ENCODE measurements around the gene RSBN1.
A peak's percentile ranks its signal among the peaks of the same experiment; 100 is the strongest.
"Not testable (repeated sequence)": the region's sequence is repeated elsewhere in the genome, so short reads cannot be mapped to it uniquely, and the experiment has no call there.

Gene RSBN1

GRCh38 chr1:113763661-113764060 lies 48.6 kb downstream of the RSBN1 start:
- H3K4me3 ChIP-seq (ENCODE audit: low read length in 2 of 2): no peak overlapping the region
- peaks cover 3% of the 10 kb centered on the region in 2 donors for H3K4me1 ChIP-seq (ENCODE audit: control insufficient read depth in 2 of 2, insufficient read depth in 2 of 2, low read length in 2 of 2)
- no peaks in the 10 kb centered on the region for H3K27me3 ChIP-seq (ENCODE audit: control insufficient read depth in 2 of 2, insufficient read depth in 2 of 2, low read length in 2 of 2)
- H3K36me3 ChIP-seq (ENCODE audit: control insufficient read depth in 2 of 2, insufficient read depth in 2 of 2, low read length in 2 of 2): peaks cover 23 to 35% of the 10 kb centered on the region in 2 donors
- no peak overlapping the region for H3K9ac ChIP-seq (ENCODE audit: low read depth in 1 of 2, low read length in 2 of 2)
- H3K27ac ChIP-seq (ENCODE audit: low read depth in 2 of 2, low read length in 2 of 2): no peak overlapping the region
- H3K9me3 ChIP-seq (ENCODE audit: control insufficient read depth in 2 of 2, low read length in 2 of 2): no peaks in the 10 kb centered on the region

GRCh38 chr1:113761937-113762336 lies 50.3 kb downstream of the RSBN1 start:
- H3K27ac ChIP-seq (ENCODE audit: low read depth in 2 of 2, low read length in 2 of 2): no peak overlapping the region
- H3K9ac ChIP-seq (ENCODE audit: low read depth in 1 of 2, low read length in 2 of 2): no peak overlapping the region
- H3K4me1 ChIP-seq (ENCODE audit: control insufficient read depth in 2 of 2, insufficient read depth in 2 of 2, low read length in 2 of 2): peaks cover 3 to 6% of the 10 kb centered on the region in 2 donors
- no peaks in the 10 kb centered on the region for H3K9me3 ChIP-seq (ENCODE audit: control insufficient read depth in 2 of 2, low read length in 2 of 2)
- H3K27me3 ChIP-seq (ENCODE audit: control insufficient read depth in 2 of 2, insufficient read depth in 2 of 2, low read length in 2 of 2): no peaks in the 10 kb centered on the region
- peaks cover 15 to 21% of the 10 kb centered on the region in 2 donors for H3K36me3 ChIP-seq (ENCODE audit: control insufficient read depth in 2 of 2, insufficient read depth in 2 of 2, low read length in 2 of 2)
- no peak overlapping the region for H3K4me3 ChIP-seq (ENCODE audit: low read length in 2 of 2)

- Histone ChIP-seq H3K36me3 (ENCODE audit: control insufficient read depth in 2 of 2, insufficient read depth in 2 of 2, low read length in 2 of 2) (peaks cover 6 to 10% of the 10 kb centered on the region in 2 donors), H3K9ac (ENCODE audit: low read depth in 1 of 2, low read length in 2 of 2) (peak overlapping the region; percentile 90 to 95), H3K27me3 (ENCODE audit: control insufficient read depth in 2 of 2, insufficient read depth in 2 of 2, low read length in 2 of 2) (no peaks in the 10 kb centered on the region), H3K4me3 (ENCODE audit: low read length in 2 of 2) (peak overlapping the region; percentile 80 to 95), H3K27ac (ENCODE audit: low read depth in 2 of 2, low read length in 2 of 2) (peak overlapping the region; percentile 91 to 93), H3K4me1 (ENCODE audit: control insufficient read depth in 2 of 2, insufficient read depth in 2 of 2, low read length in 2 of 2) (peaks cover 3 to 6% of the 10 kb centered on the region in 2 donors), H3K9me3 (ENCODE audit: control insufficient read depth in 2 of 2, low read length in 2 of 2) (no peaks in the 10 kb centered on the region)
Measured at GRCh38 chr1:113760102-113761080, 51.9 kb downstream of the RSBN1 start.

- peak within 1 kb of the TSS; percentile 80 to 95 for H3K4me3 ChIP-seq (ENCODE audit: low read length in 2 of 2)
- peaks cover 0 to 4% of the 10 kb centered on the region in 2 donors for H3K36me3 ChIP-seq (ENCODE audit: control insufficient read depth in 2 of 2, insufficient read depth in 2 of 2, low read length in 2 of 2)
- peak within 1 kb of the TSS; percentile 91 to 93 for H3K27ac ChIP-seq (ENCODE audit: low read depth in 2 of 2, low read length in 2 of 2)
- peak within 1 kb of the TSS; percentile 90 to 95 for H3K9ac ChIP-seq (ENCODE audit: low read depth in 1 of 2, low read length in 2 of 2)
- no peaks in the 10 kb centered on the region for H3K27me3 ChIP-seq (ENCODE audit: control insufficient read depth in 2 of 2, insufficient read depth in 2 of 2, low read length in 2 of 2)
- H3K9me3 ChIP-seq (ENCODE audit: control insufficient read depth in 2 of 2, low read length in 2 of 2): no peaks in the 10 kb centered on the region
- H3K4me1 ChIP-seq (ENCODE audit: control insufficient read depth in 2 of 2, insufficient read depth in 2 of 2, low read length in 2 of 2): peaks cover 3 to 6% of the 10 kb centered on the region in 2 donors
Measured at GRCh38 chr1:113759333-113760101, 52.8 kb downstream of the RSBN1 start, which contains the start of gene PHTF1. Gene PHTF1, minus strand, starts transcription at chr1:113759486. Its CDS starts 783 bp downstream, at chr1:113758703.

GRCh38 chr1:113758631-113759332 lies 53.5 kb downstream of the RSBN1 start:
- peaks cover 0 to 4% of the 10 kb centered on the region in 2 donors for H3K36me3 ChIP-seq (ENCODE audit: control insufficient read depth in 2 of 2, insufficient read depth in 2 of 2, low read length in 2 of 2)
- H3K9ac ChIP-seq (ENCODE audit: low read depth in 1 of 2, low read length in 2 of 2): peak overlapping the region; percentile 90 to 95
- no peaks in the 10 kb centered on the region for H3K9me3 ChIP-seq (ENCODE audit: control insufficient read depth in 2 of 2, low read length in 2 of 2)
- peaks cover 3 to 6% of the 10 kb centered on the region in 2 donors for H3K4me1 ChIP-seq (ENCODE audit: control insufficient read depth in 2 of 2, insufficient read depth in 2 of 2, low read length in 2 of 2)
- peak overlapping the region; percentile 80 to 95 for H3K4me3 ChIP-seq (ENCODE audit: low read length in 2 of 2)
- peak overlapping the region; percentile 91 to 93 for H3K27ac ChIP-seq (ENCODE audit: low read depth in 2 of 2, low read length in 2 of 2)
- no peaks in the 10 kb centered on the region for H3K27me3 ChIP-seq (ENCODE audit: control insufficient read depth in 2 of 2, insufficient read depth in 2 of 2, low read length in 2 of 2)

- Histone ChIP-seq H3K27ac (ENCODE audit: low read depth in 2 of 2, low read length in 2 of 2) (no peak overlapping the region), H3K36me3 (ENCODE audit: control insufficient read depth in 2 of 2, insufficient read depth in 2 of 2, low read length in 2 of 2) (no peaks in the 10 kb centered on the region), H3K9ac (ENCODE audit: low read depth in 1 of 2, low read length in 2 of 2) (no peak overlapping the region), H3K9me3 (ENCODE audit: control insufficient read depth in 2 of 2, low read length in 2 of 2) (no peaks in the 10 kb centered on the region), H3K27me3 (ENCODE audit: control insufficient read depth in 2 of 2, insufficient read depth in 2 of 2, low read length in 2 of 2) (no peaks in the 10 kb centered on the region), H3K4me1 (ENCODE audit: control insufficient read depth in 2 of 2, insufficient read depth in 2 of 2, low read length in 2 of 2) (peaks cover 3 to 6% of the 10 kb centered on the region in 2 donors), H3K4me3 (ENCODE audit: low read length in 2 of 2) (no peak overlapping the region)
Measured at GRCh38 chr1:113756461-113756860, 55.8 kb downstream of the RSBN1 start.

GRCh38 chr1:113753333-113753732 lies 58.9 kb downstream of the RSBN1 start:
- H3K4me3 ChIP-seq (ENCODE audit: low read length in 2 of 2); H3K9ac ChIP-seq (ENCODE audit: low read depth in 1 of 2, low read length in 2 of 2); H3K9me3 ChIP-seq (ENCODE audit: control insufficient read depth in 2 of 2, low read length in 2 of 2); H3K27me3 ChIP-seq (ENCODE audit: control insufficient read depth in 2 of 2, insufficient read depth in 2 of 2, low read length in 2 of 2); H3K4me1 ChIP-seq (ENCODE audit: control insufficient read depth in 2 of 2, insufficient read depth in 2 of 2, low read length in 2 of 2); H3K36me3 ChIP-seq (ENCODE audit: control insufficient read depth in 2 of 2, insufficient read depth in 2 of 2, low read length in 2 of 2); H3K27ac ChIP-seq (ENCODE audit: low read depth in 2 of 2, low read length in 2 of 2): not testable (repeated sequence)

- Histone ChIP-seq H3K27ac (ENCODE audit: low read depth in 2 of 2, low read length in 2 of 2) (no peak overlapping the region), H3K4me1 (ENCODE audit: control insufficient read depth in 2 of 2, insufficient read depth in 2 of 2, low read length in 2 of 2) (no peaks in the 10 kb centered on the region), H3K36me3 (ENCODE audit: control insufficient read depth in 2 of 2, insufficient read depth in 2 of 2, low read length in 2 of 2) (peaks cover 2 to 3% of the 10 kb centered on the region in 2 donors), H3K27me3 (ENCODE audit: control insufficient read depth in 2 of 2, insufficient read depth in 2 of 2, low read length in 2 of 2) (no peaks in the 10 kb centered on the region), H3K9ac (ENCODE audit: low read depth in 1 of 2, low read length in 2 of 2) (no peak overlapping the region), H3K4me3 (ENCODE audit: low read length in 2 of 2) (no peak overlapping the region), H3K9me3 (ENCODE audit: control insufficient read depth in 2 of 2, low read length in 2 of 2) (no peaks in the 10 kb centered on the region)
Measured at GRCh38 chr1:113751516-113751915, 60.8 kb downstream of the RSBN1 start.

- H3K27ac ChIP-seq (ENCODE audit: low read depth in 2 of 2, low read length in 2 of 2): no peak overlapping the region
- no peak overlapping the region for H3K9ac ChIP-seq (ENCODE audit: low read depth in 1 of 2, low read length in 2 of 2)
- H3K36me3 ChIP-seq (ENCODE audit: control insufficient read depth in 2 of 2, insufficient read depth in 2 of 2, low read length in 2 of 2): peaks cover 2 to 3% of the 10 kb centered on the region in 2 donors
- H3K4me1 ChIP-seq (ENCODE audit: control insufficient read depth in 2 of 2, insufficient read depth in 2 of 2, low read length in 2 of 2): no peaks in the 10 kb centered on the region
- H3K4me3 ChIP-seq (ENCODE audit: low read length in 2 of 2): no peak overlapping the region
- H3K9me3 ChIP-seq (ENCODE audit: control insufficient read depth in 2 of 2, low read length in 2 of 2): no peaks in the 10 kb centered on the region
- H3K27me3 ChIP-seq (ENCODE audit: control insufficient read depth in 2 of 2, insufficient read depth in 2 of 2, low read length in 2 of 2): no peaks in the 10 kb centered on the region
Measured at GRCh38 chr1:113751114-113751513, 61.2 kb downstream of the RSBN1 start.

Measured in mucosa of rectum (tissue), 2 donors.